ENCODE data around the gene SPSB3. TPM values are rescaled to one million over a fixed set of nuclear protein-coding genes. Genes with fewer than 3 reads are reported as not detected.

The SPSB3 gene
- total RNA-seq, 2 donors from 2014 or later: 28.0 to 28.1 TPM

DNA sequence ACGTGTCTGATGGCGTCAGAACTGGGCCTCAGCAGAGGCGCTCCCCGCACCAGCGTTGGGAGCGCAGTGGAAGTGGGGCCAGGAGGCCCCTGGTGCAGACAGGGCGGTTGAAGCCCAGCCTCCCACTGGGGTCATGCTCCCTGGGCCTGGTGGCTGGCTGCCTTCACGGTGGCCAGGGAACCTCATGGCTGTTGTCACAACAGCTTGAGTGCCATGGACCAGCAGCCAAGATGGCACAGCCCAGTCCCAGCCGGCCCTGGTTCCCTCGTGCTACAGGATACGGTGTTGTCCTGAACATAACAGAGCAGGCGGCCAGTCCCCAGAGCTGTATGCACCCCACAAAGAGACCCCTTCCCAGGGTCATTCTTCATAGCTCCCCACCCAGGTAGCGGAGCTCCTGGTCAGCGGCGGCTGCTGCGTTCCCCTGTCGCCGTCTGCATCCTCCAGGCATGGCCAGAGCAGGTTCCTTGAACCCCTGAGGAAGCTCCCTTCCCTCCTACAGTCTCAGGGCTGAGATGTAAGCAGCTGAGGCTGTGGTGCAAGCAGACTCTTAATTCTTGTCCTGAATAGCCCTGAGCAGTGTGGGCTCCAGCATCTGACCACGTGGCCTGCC is 40.7 kb downstream of the SPSB3 start:
- no peaks in the 10 kb centered on the region for H3K4me1 ChIP-seq (ENCODE audit: control insufficient read depth, insufficient read depth, low read length)
- peaks cover 1% of the 10 kb centered on the region for H3K9me3 Mint-ChIP-seq
- H3K27me3 Mint-ChIP-seq (ENCODE audit: insufficient read depth): no peaks in the 10 kb centered on the region
- H3K27me3 ChIP-seq (ENCODE audit: control insufficient read depth, insufficient read depth, low read length, poor library complexity, severe bottlenecking): no peaks in the 10 kb centered on the region
- peaks cover 29% of the 10 kb centered on the region for H3K9me3 ChIP-seq (ENCODE audit: control insufficient read depth, low read length)
- H3K4me3 ChIP-seq (ENCODE audit: low read length): no peak overlapping the region
- H3K4me1 Mint-ChIP-seq: no peaks in the 10 kb centered on the region
- peaks cover 9% of the 10 kb centered on the region for H3K36me3 Mint-ChIP-seq (ENCODE audit: low read depth)
- peaks cover 10% of the 10 kb centered on the region for H3K36me3 ChIP-seq (ENCODE audit: control insufficient read depth, insufficient read depth, low read length)
- no peak overlapping the region for H3K27ac Mint-ChIP-seq
- H3K9ac ChIP-seq (ENCODE audit: extremely low read depth, low read length, poor library complexity, severe bottlenecking): no peak overlapping the region
- WGBS, 2 experiments (ENCODE audit: insufficient coverage in 1 of 2, insufficient read length in 1 of 2): 93 to 96% methylated on average over 12 to 19 of the region's 19 CpGs
- H3K27ac ChIP-seq (ENCODE audit: low read depth, low read length): peak overlapping the region; percentile 24
- DNase-seq: no peak
- H3K4me3 Mint-ChIP-seq: no peak overlapping the region
- no peak for TF ChIP-seq CTCF (conservative IDR thresholded peaks at IDR 0.05)

DNA sequence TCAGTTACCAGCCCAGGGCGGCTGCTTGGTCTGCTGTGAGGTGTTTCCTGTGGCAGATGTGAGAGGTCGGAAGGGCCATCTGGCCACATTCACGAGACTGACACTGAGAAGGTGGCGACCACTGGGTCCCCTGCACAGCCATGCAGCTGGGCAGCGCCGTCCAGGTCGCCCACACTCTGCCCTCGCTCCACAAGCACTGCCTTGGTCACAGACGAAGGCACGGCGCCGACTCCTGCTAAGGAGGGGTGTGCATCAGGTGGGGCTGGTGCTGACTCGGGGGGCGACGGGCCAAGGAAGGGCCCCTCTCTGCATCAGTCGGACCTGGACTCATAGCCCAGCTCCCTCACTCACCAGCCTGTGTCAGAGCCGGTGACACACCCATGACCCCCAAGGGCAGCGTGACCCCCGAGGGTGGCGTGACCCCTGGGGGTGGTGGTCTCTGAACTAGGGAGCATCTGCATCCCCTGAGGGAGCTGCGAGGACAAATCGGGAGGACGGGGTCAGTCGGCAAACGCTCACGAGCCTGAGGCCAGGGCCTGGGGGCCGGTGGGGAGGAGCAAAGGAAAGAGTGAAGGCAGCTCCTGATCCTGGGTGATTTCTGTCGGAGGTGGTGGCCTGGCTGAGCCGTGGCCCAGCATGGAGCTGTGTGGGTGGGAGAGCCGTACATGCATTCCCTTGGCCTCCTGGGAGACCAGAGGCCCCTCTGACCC is 41.4 kb downstream of the SPSB3 start:
- H3K4me1 Mint-ChIP-seq: no peaks in the 10 kb centered on the region
- Histone ChIP-seq H3K9me3 (ENCODE audit: control insufficient read depth, low read length) (peaks cover 35% of the 10 kb centered on the region), H3K9ac (ENCODE audit: extremely low read depth, low read length, poor library complexity, severe bottlenecking) (no peak overlapping the region), H3K27ac (ENCODE audit: low read depth, low read length) (peak overlapping the region; percentile 24), H3K36me3 (ENCODE audit: control insufficient read depth, insufficient read depth, low read length) (peaks cover 10% of the 10 kb centered on the region), H3K27me3 (ENCODE audit: control insufficient read depth, insufficient read depth, low read length, poor library complexity, severe bottlenecking) (no peaks in the 10 kb centered on the region), H3K4me1 (ENCODE audit: control insufficient read depth, insufficient read depth, low read length) (no peaks in the 10 kb centered on the region), H3K4me3 (ENCODE audit: low read length) (no peak overlapping the region)
- DNase-seq: no peak
- H3K9me3 Mint-ChIP-seq: peaks cover 1% of the 10 kb centered on the region
- no peak overlapping the region for H3K27ac Mint-ChIP-seq
- H3K36me3 Mint-ChIP-seq (ENCODE audit: low read depth): peaks cover 9% of the 10 kb centered on the region
- H3K27me3 Mint-ChIP-seq (ENCODE audit: insufficient read depth): no peaks in the 10 kb centered on the region
- no peak overlapping the region for H3K4me3 Mint-ChIP-seq
- 87 to 92% methylated on average over 10 to 30 of the region's 30 CpGs for WGBS, 2 experiments (ENCODE audit: insufficient coverage in 1 of 2, insufficient read length in 1 of 2)
- no peak for TF ChIP-seq CTCF (conservative IDR thresholded peaks at IDR 0.05)

GRCh38 chr16:1740234-1740633 is 42.1 kb downstream of the SPSB3 start:
- Histone ChIP-seq H3K4me3 (ENCODE audit: low read length) (no peak overlapping the region), H3K9me3 (ENCODE audit: control insufficient read depth, low read length) (peaks cover 42% of the 10 kb centered on the region), H3K4me1 (ENCODE audit: control insufficient read depth, insufficient read depth, low read length) (no peaks in the 10 kb centered on the region), H3K36me3 (ENCODE audit: control insufficient read depth, insufficient read depth, low read length) (peaks cover 7% of the 10 kb centered on the region), H3K27ac (ENCODE audit: low read depth, low read length) (no peak overlapping the region), H3K9ac (ENCODE audit: extremely low read depth, low read length, poor library complexity, severe bottlenecking) (no peak overlapping the region), H3K27me3 (ENCODE audit: control insufficient read depth, insufficient read depth, low read length, poor library complexity, severe bottlenecking) (no peaks in the 10 kb centered on the region)
- no peak for TF ChIP-seq CTCF (conservative IDR thresholded peaks at IDR 0.05)
- 97 to 99% methylated on average over 33 of the region's 33 CpGs for WGBS, 2 experiments (ENCODE audit: insufficient coverage in 1 of 2, insufficient read length in 1 of 2)
- no peaks in the 10 kb centered on the region for H3K27me3 Mint-ChIP-seq (ENCODE audit: insufficient read depth)
- peaks cover 9% of the 10 kb centered on the region for H3K36me3 Mint-ChIP-seq (ENCODE audit: low read depth)
- no peak overlapping the region for H3K4me3 Mint-ChIP-seq
- no peaks in the 10 kb centered on the region for H3K4me1 Mint-ChIP-seq
- H3K27ac Mint-ChIP-seq: no peak overlapping the region
- no peak for DNase-seq
- H3K9me3 Mint-ChIP-seq: peaks cover 1% of the 10 kb centered on the region

Data from endodermal cell (in vitro differentiated cells).